Kidney (tissue), 14 donors: ENCODE data around the gene LAMA4. TPM values are rescaled to one million over a fixed set of nuclear protein-coding genes. Genes with fewer than 3 reads are reported as not detected.

ENCODE experiments used
- DNase-seq, 5 donors: peaks; one replicate each; pipeline ENCODE4 v3.0.0-alpha.2; 2013 to 2020
- FAIRE-seq: peaks from 2 replicates; lab custom pipeline; 2012; peaks lifted over from hg19 to GRCh38; lab: Jason Lieb, UNC
- H3K27ac ChIP-seq, 2 donors: one replicate each; pipeline ENCODE4 v1.7.0; 2013; ENCODE audit warnings: low read depth in 2 of 2, low read length in 2 of 2, inconsistent platforms in 1 of 2
- H3K27me3 ChIP-seq: one replicate; pipeline ENCODE4 v1.7.1; 2013; ENCODE audit warnings: low read length, inconsistent platforms; ENCODE audit not compliant: control insufficient read depth, insufficient read depth
- H3K36me3 ChIP-seq, 3 donors: one replicate each; pipeline versions ENCODE4 v1.7.0 to v1.7.1; 2013; ENCODE audit warnings: low read length in 3 of 3, control low read depth in 1 of 3, inconsistent platforms in 1 of 3; ENCODE audit not compliant: insufficient read depth in 3 of 3, control insufficient read depth in 2 of 3
- H3K4me1 ChIP-seq, 3 donors: one replicate each; pipeline versions ENCODE4 v1.7.0 to v1.7.1; 2013; ENCODE audit warnings: low read length in 3 of 3, inconsistent platforms in 1 of 3, low read depth in 1 of 3; ENCODE audit not compliant: control insufficient read depth in 2 of 3, insufficient read depth in 2 of 3
- H3K4me3 ChIP-seq, 3 donors: one replicate each; pipeline versions ENCODE4 v1.7.0 to v1.8.1; 2013; ENCODE audit warnings: low read length in 3 of 3, control low read depth in 1 of 3, inconsistent platforms in 1 of 3
- H3K9ac ChIP-seq, 3 donors: one replicate each; pipeline versions ENCODE4 v1.7.0 to v1.7.1; 2013; ENCODE audit warnings: low read length in 3 of 3, control low read depth in 1 of 3, inconsistent platforms in 1 of 3
- H3K9me3 ChIP-seq, 3 donors: one replicate each; pipeline versions ENCODE4 v1.7.0 to v1.7.1; 2013; ENCODE audit warnings: low read length in 3 of 3, control low read depth in 1 of 3, inconsistent platforms in 1 of 3; ENCODE audit not compliant: control insufficient read depth in 2 of 3, insufficient read depth in 1 of 3
- CTCF ChIP-seq: IDR thresholded peaks from 3 replicates; pipeline ENCODE4 v1.5.1; 2012; ENCODE audit warnings: mild to moderate bottlenecking, moderate library complexity, borderline replicate concordance; ENCODE audit not compliant: insufficient read depth; ENCODE audit errors: extremely low read depth
- intact Hi-C: fragments of 100-400 bp; cut with DNase I; formaldehyde crosslinking; loops from one replicate; pipeline ENCODE4 v1.11.1; 2022
- polyA plus RNA-seq: library from polyadenylated mRNA; stranded (reverse); fragments of 350-450 nt; fragmentation: Illumina TruSeq; extraction: RNeasy Lipid Tissue Mini Kit (QIAGEN cat#74804); gene quantifications from one replicate; pipeline ENCODE4 v1.2.3, GENCODE V29; 2014; ENCODE audit warnings: low read depth, low replicate concordance; ENCODE audit not compliant: insufficient read depth
- total RNA-seq: library from RNA; stranded (reverse); fragmentation: NEBNext Ultra II Directional; extraction: Animal tissue kit (Norgen Biotek cat#: 25700); gene quantifications from one replicate; pipeline ENCODE4 v1.2.1, GENCODE V29; 2021
- donor health status: control.
- donor health status: control.
- donor health status: control.
- donor health status: control.
- donor health status: control.
- donor health status: DM: yes; HTN: yes; CAD: no.
- donor health status: Normal renal cell carcinoma (clear cell type).

Gene LAMA4
- total and polyA plus RNA-seq, 2 donors from 2014 or later = 5.6 to 20.7 TPM

- Histone ChIP-seq H3K27ac (no peak overlapping the region), H3K4me3 (no peak overlapping the region), H3K27me3 (no peaks in the 10 kb centered on the region), H3K9ac (no peak overlapping the region), H3K4me1 (peaks cover 0 to 3% (median 2%) of the 10 kb centered on the region in 3 donors), H3K9me3 (no peaks in the 10 kb centered on the region), H3K36me3 (no peaks in the 10 kb centered on the region)
- DNase-seq (no peak), FAIRE-seq (no peak)
- intact Hi-C loops = no loop called here
- TF ChIP-seq CTCF = no peak
Measured at GRCh38 chr6:112227992-112228391, 26.4 kb downstream of the LAMA4 start.

- H3K27me3 ChIP-seq = no peaks in the 10 kb centered on the region
- no peak for DNase-seq
- TF ChIP-seq CTCF = no peak
- no peak for FAIRE-seq
- H3K27ac ChIP-seq = no peak overlapping the region
- H3K36me3 ChIP-seq = no peaks in the 10 kb centered on the region
- no peak overlapping the region for H3K9ac ChIP-seq
- H3K4me1 ChIP-seq = peaks cover 0 to 3% (median 2%) of the 10 kb centered on the region in 3 donors
- H3K9me3 ChIP-seq = no peaks in the 10 kb centered on the region
- no peak overlapping the region for H3K4me3 ChIP-seq
- intact Hi-C loops = no loop called here
Measured at GRCh38 chr6:112227411-112227810, 27.0 kb downstream of the LAMA4 start.

- Histone ChIP-seq H3K9me3 (no peaks in the 10 kb centered on the region), H3K4me1 (peaks cover 0 to 3% (median 2%) of the 10 kb centered on the region in 3 donors), H3K4me3 (no peak overlapping the region), H3K9ac (no peak overlapping the region), H3K36me3 (no peaks in the 10 kb centered on the region), H3K27ac (no peak overlapping the region), H3K27me3 (no peaks in the 10 kb centered on the region)
- no peak for TF ChIP-seq CTCF
- no peak for DNase-seq
- intact Hi-C loops = no loop called here
- no peak for FAIRE-seq
Measured at GRCh38 chr6:112225691-112226090, 28.7 kb downstream of the LAMA4 start.

GRCh38 chr6:112224088-112224487, 30.3 kb downstream of the LAMA4 start:
- Histone ChIP-seq H3K27ac (peak overlapping the region; percentile 20 to 32), H3K4me3 (no peak overlapping the region), H3K4me1 (peaks cover 0 to 3% (median 2%) of the 10 kb centered on the region in 3 donors), H3K9me3 (no peaks in the 10 kb centered on the region), H3K27me3 (no peaks in the 10 kb centered on the region), H3K36me3 (no peaks in the 10 kb centered on the region), H3K9ac (no peak overlapping the region)
- intact Hi-C loops = no loop called here
- FAIRE-seq = no peak
- no peak for DNase-seq
- no peak for TF ChIP-seq CTCF
